B cell (primary cell): ENCODE results near the gene HPD. TPM values are rescaled to one million over a fixed set of nuclear protein-coding genes. Genes with fewer than 3 reads are reported as not detected.

Experiments
- ATAC-seq: fragments of 200-7000 bp; cut with Tn5 transposase; one replicate; pipeline ENCODE4 v1.10.0; 2021; ENCODE audit warnings: low read depth, mild to moderate bottlenecking, moderate number of reproducible peaks, moderate library complexity
- CTCF ChIA-PET: fragments of 350-600 bp; sonication (Branson Sonifier 250); formaldehyde crosslinking; loops from one replicate; lab custom pipeline; 2021; ENCODE audit warnings: antibody characterized with exemption, inconsistent platforms; lab: Charles Lee
- POLR2A ChIA-PET: fragments of 350-600 bp; sonication (Branson Sonifier 250); formaldehyde crosslinking; loops from one replicate; lab custom pipeline; 2021; ENCODE audit warnings: antibody characterized with exemption; lab: Charles Lee
- DNase-seq: peaks from one replicate; pipeline ENCODE4 v3.0.0; 2013
- H2AFZ ChIP-seq: 2 replicates; pipeline ENCODE4 v1.6.1; 2012; ENCODE audit warnings: mild to moderate bottlenecking, low read depth, low read length; ENCODE audit not compliant: insufficient read depth, poor library complexity, severe bottlenecking
- H3K27ac ChIP-seq, 2 donors: 1 replicate in 1 of 2; 2 replicates in 1 of 2; pipeline ENCODE4 v1.5.1; 2012 to 2013; ENCODE audit warnings: low read length in 2 of 2, mild to moderate bottlenecking in 2 of 2, moderate library complexity in 1 of 2
- H3K27me3 ChIP-seq, 4 experiments: fragments of 200-600 bp in 1 of 4; sonication (generic) in 1 of 4; replicated peaks in 1 of 4; 1 replicate in 2 of 4; 2 replicates in 2 of 4; pipeline versions ENCODE4 v1.6.1 to v1.7.0; 2013 to 2016; ENCODE audit warnings: low read length in 3 of 4, mild to moderate bottlenecking in 2 of 4, mixed read lengths in 1 of 4, moderate library complexity in 1 of 4; ENCODE audit not compliant: insufficient read depth in 4 of 4, control insufficient read depth in 3 of 4; ENCODE audit errors: control extremely low read depth in 1 of 4
- H3K36me3 ChIP-seq, 2 experiments: replicated peaks in 1 of 2; 1 replicate in 1 of 2; 2 replicates in 1 of 2; pipeline versions ENCODE4 v1.6.1 to v1.7.1; 2013; ENCODE audit warnings: low read length in 1 of 2; ENCODE audit not compliant: insufficient read depth in 2 of 2, control insufficient read depth in 1 of 2; ENCODE audit errors: control extremely low read depth in 1 of 2, extremely low read depth in 1 of 2
- H3K4me1 ChIP-seq, 2 donors: fragments of 200-600 bp in 1 of 2; sonication (generic) in 1 of 2; 1 replicate in 1 of 2; 2 replicates in 1 of 2; pipeline versions ENCODE4 v1.5.1 to v1.6.1; 2013 to 2017; ENCODE audit warnings: low read length in 2 of 2; ENCODE audit not compliant: control insufficient read depth in 2 of 2, insufficient read depth in 2 of 2
- H3K4me2 ChIP-seq: replicated peaks from 2 replicates; pipeline ENCODE3; 2012; ENCODE audit warnings: mild to moderate bottlenecking, low read depth, low read length; ENCODE audit not compliant: poor library complexity, severe bottlenecking
- H3K4me3 ChIP-seq, 5 experiments: fragments of 200-600 bp in 1 of 5; sonication (generic) in 1 of 5; 1 replicate in 3 of 5; 2 replicates in 2 of 5; pipeline versions ENCODE4 v1.5.1 to v1.7.0; 2011 to 2016; ENCODE audit warnings: low read length in 4 of 5, mild to moderate bottlenecking in 4 of 5, low read depth in 2 of 5, control low read depth in 1 of 5, moderate library complexity in 1 of 5; ENCODE audit not compliant: insufficient read depth in 1 of 5; ENCODE audit errors: control extremely low read depth in 1 of 5, extremely low read depth in 1 of 5
- H3K79me2 ChIP-seq: fragments of 200-600 bp; sonication (generic); one replicate; pipeline ENCODE4 v1.6.0; 2016; ENCODE audit warnings: low read length; ENCODE audit not compliant: control insufficient read depth, insufficient read depth
- H3K9ac ChIP-seq: fragments of 200-600 bp; sonication (generic); 2 replicates; pipeline ENCODE4 v1.6.1; 2017; ENCODE audit warnings: mild to moderate bottlenecking, low read length, moderate library complexity
- H3K9me3 ChIP-seq, 3 donors: one replicate each; pipeline versions ENCODE4 v1.6.1 to v1.7.1; 2013; ENCODE audit warnings: low read length in 2 of 3; ENCODE audit not compliant: control insufficient read depth in 2 of 3, insufficient read depth in 1 of 3; ENCODE audit errors: control extremely low read depth in 1 of 3
- H4K20me1 ChIP-seq: 2 replicates; pipeline ENCODE4 v1.6.0; 2012; ENCODE audit warnings: mild to moderate bottlenecking, low read length; ENCODE audit not compliant: insufficient read depth, control insufficient read depth, poor library complexity, severe bottlenecking
- H3K27ac Mint-ChIP-seq: one replicate; pipeline ENCODE4 v1.8.0; 2021; ENCODE audit warnings: mixed read lengths
- H3K27me3 Mint-ChIP-seq: one replicate; pipeline ENCODE4 v1.8.0; 2021; ENCODE audit warnings: mixed read lengths
- H3K4me1 Mint-ChIP-seq: one replicate; pipeline ENCODE4 v1.8.0; 2021; ENCODE audit warnings: mixed read lengths
- H3K4me3 Mint-ChIP-seq: one replicate; pipeline ENCODE4 v1.8.0; 2021; ENCODE audit warnings: mixed read lengths
- H3K9me3 Mint-ChIP-seq: one replicate; pipeline ENCODE4 v1.8.0; 2022; ENCODE audit warnings: mixed read lengths; ENCODE audit not compliant: insufficient read depth
- EZH2 ChIP-seq: IDR thresholded peaks from 2 replicates; pipeline ENCODE4 v1.6.1; 2012; ENCODE audit warnings: borderline replicate concordance, low read depth, mild to moderate bottlenecking, moderate library complexity, low read length; ENCODE audit not compliant: insufficient read depth, poor library complexity, severe bottlenecking
- WGBS: methylation state at CpG from one replicate; pipeline ENCODE4 v1.1.5; 2013; ENCODE audit warnings: missing lambda C conversion rate; ENCODE audit not compliant: insufficient coverage; 5-methylcytosine and 5-hydroxymethylcytosine counted together
- intact Hi-C: fragments of 100-400 bp; cut with micrococcal nuclease; formaldehyde crosslinking; loops from one replicate; pipeline ENCODE4 v1.10.0; 2022
- polyA plus RNA-seq: library from polyadenylated mRNA; depleted of rRNA; stranded (reverse); fragments of >200 nt; gene quantifications from 2 replicates; pipeline ENCODE4 v1.2.3, GENCODE V29; 2012
- total RNA-seq, 2 donors: library from RNA; stranded (reverse); fragments of 120-200 nt in 1 of 2; gene quantifications; 1 replicate in 1 of 2; 2 replicates in 1 of 2; pipeline versions ENCODE4 v1.2.3 to v1.2.4, GENCODE V29; 2013 to 2022
- TF ChIP-seq, protein P1 (sequence below): fragments of 200-600 bp; IDR thresholded peaks from one replicate; pipeline ENCODE4 v1.8.0; 2022; ENCODE audit warnings: antibody characterized with exemption, mild to moderate bottlenecking

The HPD gene
- total and polyA plus RNA-seq, 2 donors (not counting 1 experiment from before 2014, with no cell fraction given): not detected

- WGBS: 95% methylated on average over 8 of the region's 8 CpGs
Observed at GRCh38 chr12:121815263-121815662, 43.4 kb downstream of the HPD start.

More at GRCh38 chr12:121815263-121815662, 43.4 kb downstream of the HPD start:
- Histone ChIP-seq H3K9ac (no peak overlapping the region), H4K20me1 (peaks cover 86% of the 10 kb centered on the region), H3K27me3 (no peaks in the 10 kb centered on the region), H3K4me2 (no peak overlapping the region), H3K79me2 (peaks cover 89% of the 10 kb centered on the region), H3K36me3 (peaks cover 2 to 80% of the 10 kb centered on the region in 2 experiments), H3K4me1 (peaks cover 25 to 34% of the 10 kb centered on the region in 2 donors), H2AFZ (no peak overlapping the region), H3K9me3 (no peaks in the 10 kb centered on the region), H3K4me3 (no peak overlapping the region), H3K27ac (no peak overlapping the region)
- ChIA-PET POLR2A (interaction anchor here (0.7 to 1.5 kb wide), 3 partner anchors 10 to 189 kb away, joined by 4 to 23 read pairs (median 6); no protein-coding TSS in a partner anchor), CTCF (interaction anchor here (0.7 to 32.7 kb wide), 3 partner anchors 10 to 263 kb away, joined by 3 to 1947 read pairs (median 6); partner anchors contain the start of genes RHOF and SETD1B)
- no peaks in the 10 kb centered on the region for H3K9me3 Mint-ChIP-seq
- TF ChIP-seq EZH2: no peak
- TF ChIP-seq, protein P1, sequence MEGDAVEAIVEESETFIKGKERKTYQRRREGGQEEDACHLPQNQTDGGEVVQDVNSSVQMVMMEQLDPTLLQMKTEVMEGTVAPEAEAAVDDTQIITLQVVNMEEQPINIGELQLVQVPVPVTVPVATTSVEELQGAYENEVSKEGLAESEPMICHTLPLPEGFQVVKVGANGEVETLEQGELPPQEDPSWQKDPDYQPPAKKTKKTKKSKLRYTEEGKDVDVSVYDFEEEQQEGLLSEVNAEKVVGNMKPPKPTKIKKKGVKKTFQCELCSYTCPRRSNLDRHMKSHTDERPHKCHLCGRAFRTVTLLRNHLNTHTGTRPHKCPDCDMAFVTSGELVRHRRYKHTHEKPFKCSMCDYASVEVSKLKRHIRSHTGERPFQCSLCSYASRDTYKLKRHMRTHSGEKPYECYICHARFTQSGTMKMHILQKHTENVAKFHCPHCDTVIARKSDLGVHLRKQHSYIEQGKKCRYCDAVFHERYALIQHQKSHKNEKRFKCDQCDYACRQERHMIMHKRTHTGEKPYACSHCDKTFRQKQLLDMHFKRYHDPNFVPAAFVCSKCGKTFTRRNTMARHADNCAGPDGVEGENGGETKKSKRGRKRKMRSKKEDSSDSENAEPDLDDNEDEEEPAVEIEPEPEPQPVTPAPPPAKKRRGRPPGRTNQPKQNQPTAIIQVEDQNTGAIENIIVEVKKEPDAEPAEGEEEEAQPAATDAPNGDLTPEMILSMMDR: no peak
- intact Hi-C loops: no loop called here
- DNase-seq: no peak
- no peak overlapping the region for H3K4me3 Mint-ChIP-seq
- H3K27ac Mint-ChIP-seq: no peak overlapping the region
- ATAC-seq: no peak
- no peaks in the 10 kb centered on the region for H3K27me3 Mint-ChIP-seq
- peaks cover 30% of the 10 kb centered on the region for H3K4me1 Mint-ChIP-seq
